ENCODE measurements around the gene UQCRC1.

DNA sequence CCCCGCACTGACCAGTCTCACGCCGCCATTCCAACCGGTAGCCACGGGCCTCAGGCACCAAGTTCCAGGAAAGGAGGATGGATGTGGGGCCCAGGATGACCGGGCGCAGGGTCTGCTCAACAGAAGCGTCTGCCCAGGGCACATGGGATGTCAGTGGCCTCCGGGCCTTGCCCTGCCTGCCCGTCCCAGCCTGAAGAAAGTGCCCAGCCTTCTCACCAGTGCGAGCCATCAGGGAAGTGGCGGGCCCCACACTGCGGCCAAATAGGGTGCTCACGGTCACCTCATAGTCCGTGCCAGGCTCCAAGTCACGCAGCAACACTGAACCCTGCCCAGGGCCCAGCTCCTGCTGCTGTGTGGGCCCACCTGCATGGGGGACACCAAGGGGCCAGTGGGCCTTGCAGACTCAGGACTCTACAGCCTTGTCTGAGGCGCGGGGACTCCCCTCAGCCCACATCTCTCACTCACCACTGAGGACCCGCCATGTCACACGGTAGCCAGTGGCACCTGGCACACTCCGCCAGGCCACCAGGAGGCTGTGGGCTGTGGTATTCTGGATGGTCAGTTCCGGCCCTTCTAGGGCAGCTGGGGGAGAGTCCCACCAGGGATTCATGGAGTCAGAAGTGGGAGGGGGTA is 17.4 kb downstream of the UQCRC1 start:
- TF ChIP-seq, protein P1, sequence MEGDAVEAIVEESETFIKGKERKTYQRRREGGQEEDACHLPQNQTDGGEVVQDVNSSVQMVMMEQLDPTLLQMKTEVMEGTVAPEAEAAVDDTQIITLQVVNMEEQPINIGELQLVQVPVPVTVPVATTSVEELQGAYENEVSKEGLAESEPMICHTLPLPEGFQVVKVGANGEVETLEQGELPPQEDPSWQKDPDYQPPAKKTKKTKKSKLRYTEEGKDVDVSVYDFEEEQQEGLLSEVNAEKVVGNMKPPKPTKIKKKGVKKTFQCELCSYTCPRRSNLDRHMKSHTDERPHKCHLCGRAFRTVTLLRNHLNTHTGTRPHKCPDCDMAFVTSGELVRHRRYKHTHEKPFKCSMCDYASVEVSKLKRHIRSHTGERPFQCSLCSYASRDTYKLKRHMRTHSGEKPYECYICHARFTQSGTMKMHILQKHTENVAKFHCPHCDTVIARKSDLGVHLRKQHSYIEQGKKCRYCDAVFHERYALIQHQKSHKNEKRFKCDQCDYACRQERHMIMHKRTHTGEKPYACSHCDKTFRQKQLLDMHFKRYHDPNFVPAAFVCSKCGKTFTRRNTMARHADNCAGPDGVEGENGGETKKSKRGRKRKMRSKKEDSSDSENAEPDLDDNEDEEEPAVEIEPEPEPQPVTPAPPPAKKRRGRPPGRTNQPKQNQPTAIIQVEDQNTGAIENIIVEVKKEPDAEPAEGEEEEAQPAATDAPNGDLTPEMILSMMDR (IDR thresholded peaks at IDR 0.05) = no peak
- TF ChIP-seq EP300 (IDR thresholded peaks at IDR 0.05; ENCODE audit: low read depth) = no peak
